Epithelial cell of esophagus (primary cell): Measurements from ENCODE around the gene NUSAP1.
A peak's percentile ranks its signal among the peaks of the same experiment; 100 is the strongest.
"Not testable (repeated sequence)": the region's sequence is repeated elsewhere in the genome, so short reads cannot be mapped to it uniquely, and the experiment has no call there.

Source experiments
- DNase-seq: peaks from one replicate; pipeline ENCODE4 v3.0.0; 2010; ENCODE audit warnings: low read depth
- H3K4me3 ChIP-seq: 2 replicates; pipeline ENCODE4 v1.5.1; 2011; ENCODE audit warnings: mild to moderate bottlenecking, low read length, control low read depth
- TF ChIP-seq, protein P1 (sequence below): IDR thresholded peaks from 2 replicates; pipeline ENCODE4 v1.5.1; 2011; ENCODE audit warnings: low read depth, mild to moderate bottlenecking, low read length, control low read depth, inconsistent platforms; ENCODE audit not compliant: insufficient read depth; ENCODE audit errors: missing control alignments

Gene NUSAP1

DNA sequence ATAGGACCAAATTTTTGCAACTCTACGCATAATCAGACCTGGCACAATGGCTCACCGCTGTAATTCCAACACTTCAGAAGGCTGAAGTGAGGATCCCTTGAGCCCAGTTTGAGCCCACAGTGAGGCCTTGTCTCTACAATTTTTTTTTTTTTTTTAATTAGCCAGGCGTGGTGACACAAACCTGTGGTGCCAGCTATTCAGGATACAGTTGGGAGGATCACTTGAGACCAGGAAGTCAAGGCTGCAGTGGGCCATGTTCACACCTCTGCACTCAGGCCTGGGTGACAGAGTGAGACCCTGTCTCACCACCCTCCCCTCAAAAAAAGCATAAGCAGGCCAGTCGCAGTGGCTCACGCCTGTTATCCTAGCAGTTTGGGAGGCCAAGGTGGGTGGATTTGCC is 25.0 kb upstream of the NUSAP1 start:
- no peak for DNase-seq
- TF ChIP-seq, protein P1, sequence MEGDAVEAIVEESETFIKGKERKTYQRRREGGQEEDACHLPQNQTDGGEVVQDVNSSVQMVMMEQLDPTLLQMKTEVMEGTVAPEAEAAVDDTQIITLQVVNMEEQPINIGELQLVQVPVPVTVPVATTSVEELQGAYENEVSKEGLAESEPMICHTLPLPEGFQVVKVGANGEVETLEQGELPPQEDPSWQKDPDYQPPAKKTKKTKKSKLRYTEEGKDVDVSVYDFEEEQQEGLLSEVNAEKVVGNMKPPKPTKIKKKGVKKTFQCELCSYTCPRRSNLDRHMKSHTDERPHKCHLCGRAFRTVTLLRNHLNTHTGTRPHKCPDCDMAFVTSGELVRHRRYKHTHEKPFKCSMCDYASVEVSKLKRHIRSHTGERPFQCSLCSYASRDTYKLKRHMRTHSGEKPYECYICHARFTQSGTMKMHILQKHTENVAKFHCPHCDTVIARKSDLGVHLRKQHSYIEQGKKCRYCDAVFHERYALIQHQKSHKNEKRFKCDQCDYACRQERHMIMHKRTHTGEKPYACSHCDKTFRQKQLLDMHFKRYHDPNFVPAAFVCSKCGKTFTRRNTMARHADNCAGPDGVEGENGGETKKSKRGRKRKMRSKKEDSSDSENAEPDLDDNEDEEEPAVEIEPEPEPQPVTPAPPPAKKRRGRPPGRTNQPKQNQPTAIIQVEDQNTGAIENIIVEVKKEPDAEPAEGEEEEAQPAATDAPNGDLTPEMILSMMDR = no peak
- H3K4me3 ChIP-seq = no peak overlapping the region

DNA sequence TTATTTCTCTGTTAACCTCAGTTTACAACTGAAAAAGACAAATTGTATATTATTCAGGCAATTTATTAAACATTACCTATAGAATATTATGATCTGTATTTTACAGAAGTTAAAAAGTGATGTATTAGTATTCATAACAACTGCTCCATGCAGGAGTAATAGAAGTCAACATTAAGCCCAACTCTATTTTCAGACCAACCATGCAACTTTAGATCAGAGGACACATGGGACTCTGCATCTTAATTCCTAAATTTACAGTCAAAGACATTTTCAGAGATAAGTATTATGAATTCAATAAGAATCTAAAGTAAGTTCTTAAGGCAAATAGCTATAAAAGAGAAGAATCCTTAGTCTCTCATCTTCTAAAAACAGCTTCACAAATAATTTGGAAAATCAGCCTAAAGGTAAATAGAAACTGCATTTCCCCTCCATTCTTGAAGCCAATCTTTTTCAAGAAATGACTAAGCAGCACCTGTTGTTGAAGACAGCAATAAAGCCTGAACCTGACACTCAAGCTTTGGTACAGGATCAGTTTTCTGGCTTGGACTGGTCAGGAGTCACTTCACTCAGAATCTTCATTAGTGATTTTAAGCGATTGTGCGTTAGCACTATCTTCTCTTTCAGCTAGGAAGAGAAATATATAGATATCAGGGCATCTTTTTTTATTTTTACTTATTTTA is 23.3 kb upstream of the NUSAP1 start:
- TF ChIP-seq, protein P1 = no peak
- no peak overlapping the region for H3K4me3 ChIP-seq
- DNase-seq = no peak

DNA sequence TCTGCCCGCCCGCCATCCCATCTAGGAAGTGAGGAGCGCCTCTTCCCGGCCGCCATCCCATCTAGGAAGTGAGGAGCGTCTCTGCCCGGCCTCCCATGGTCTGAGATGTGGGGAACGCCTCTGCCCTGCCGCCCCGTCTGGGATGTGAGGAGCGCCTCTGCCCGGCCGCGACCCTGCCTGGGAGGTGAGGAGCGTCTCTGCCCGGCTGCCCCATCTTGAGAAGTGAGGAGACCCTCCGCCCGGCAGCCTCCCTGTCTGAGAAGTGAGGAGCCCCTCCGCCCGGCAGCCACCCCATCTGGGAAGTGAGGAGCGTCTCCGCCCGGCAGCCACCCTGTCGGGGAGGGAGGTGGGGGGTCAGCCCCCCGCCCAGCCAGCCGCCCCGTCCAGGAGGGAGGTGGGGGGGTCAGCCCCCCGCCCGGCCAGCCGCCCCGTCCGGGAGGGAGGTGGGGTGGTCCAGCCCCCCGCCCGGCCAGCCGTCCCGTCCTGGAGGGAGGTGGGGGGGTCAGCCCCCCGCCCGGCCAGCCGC is 11.8 kb upstream of the NUSAP1 start:
- not testable (repeated sequence) for H3K4me3 ChIP-seq, DNase-seq

DNA sequence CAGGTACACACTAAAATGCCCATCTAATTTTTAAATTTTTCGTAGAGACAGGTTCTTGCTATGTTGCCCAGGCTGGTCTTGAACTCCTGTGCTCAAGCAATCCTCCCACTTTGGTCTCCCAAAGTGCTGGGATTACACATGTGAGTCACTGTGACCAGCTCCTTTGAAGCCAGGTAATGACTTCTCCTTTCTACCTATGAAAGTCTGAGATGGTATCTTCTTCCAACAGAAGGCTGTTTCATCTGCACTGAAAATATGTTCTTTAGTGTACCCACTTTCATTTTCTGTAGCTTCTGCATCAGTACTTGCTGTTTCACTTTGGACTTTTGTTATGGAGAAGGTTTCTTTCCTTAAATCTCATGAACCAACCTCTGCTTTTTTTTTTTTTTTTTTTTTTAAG is 9.1 kb upstream of the NUSAP1 start:
- TF ChIP-seq, protein P1 = no peak
- no peak overlapping the region for H3K4me3 ChIP-seq
- no peak for DNase-seq

DNA sequence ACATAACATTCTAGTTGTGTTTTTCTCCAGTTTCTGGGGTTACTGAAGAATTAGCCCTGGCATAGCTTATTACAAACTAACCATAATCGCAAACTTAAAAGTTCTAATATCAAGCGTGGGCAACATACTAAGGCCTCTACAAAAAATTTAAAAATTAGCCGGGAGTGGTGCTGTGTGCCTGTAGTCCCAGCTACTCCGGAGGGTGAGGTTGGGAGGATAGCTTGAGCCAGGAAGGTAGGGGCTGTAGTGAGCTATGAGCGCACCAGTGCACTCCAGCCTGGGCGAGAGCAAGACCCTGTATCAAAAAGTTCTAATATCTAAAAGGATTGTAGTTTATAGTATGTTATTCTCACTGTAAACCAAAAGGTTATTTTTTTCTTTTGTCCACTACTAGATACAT is 1.4 kb upstream of the NUSAP1 start:
- TF ChIP-seq, protein P1 = no peak
- H3K4me3 ChIP-seq = peak overlapping the region; percentile 94
- no peak for DNase-seq

DNA sequence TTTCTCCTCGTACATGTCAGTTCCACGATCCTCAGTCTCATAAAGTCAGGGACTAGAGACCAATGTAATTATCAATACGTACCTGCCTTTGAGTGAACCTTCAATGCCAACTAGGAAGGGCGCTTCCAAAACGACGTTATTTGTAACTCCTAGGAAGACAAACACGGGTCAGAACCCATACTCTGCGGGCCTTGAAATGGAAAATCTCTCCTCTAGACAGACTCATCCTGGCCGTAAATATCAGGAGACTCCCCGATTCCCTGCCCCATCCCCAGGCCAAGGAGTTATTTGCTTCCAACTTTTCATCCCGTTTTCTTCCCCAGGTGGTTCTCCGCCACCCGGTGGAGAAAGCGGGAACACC is 868 bp upstream of the NUSAP1 start:
- peak overlapping the region; percentile 94 for H3K4me3 ChIP-seq
- DNase-seq = peak; percentile 71
- TF ChIP-seq, protein P1 = peak; percentile 80

DNA sequence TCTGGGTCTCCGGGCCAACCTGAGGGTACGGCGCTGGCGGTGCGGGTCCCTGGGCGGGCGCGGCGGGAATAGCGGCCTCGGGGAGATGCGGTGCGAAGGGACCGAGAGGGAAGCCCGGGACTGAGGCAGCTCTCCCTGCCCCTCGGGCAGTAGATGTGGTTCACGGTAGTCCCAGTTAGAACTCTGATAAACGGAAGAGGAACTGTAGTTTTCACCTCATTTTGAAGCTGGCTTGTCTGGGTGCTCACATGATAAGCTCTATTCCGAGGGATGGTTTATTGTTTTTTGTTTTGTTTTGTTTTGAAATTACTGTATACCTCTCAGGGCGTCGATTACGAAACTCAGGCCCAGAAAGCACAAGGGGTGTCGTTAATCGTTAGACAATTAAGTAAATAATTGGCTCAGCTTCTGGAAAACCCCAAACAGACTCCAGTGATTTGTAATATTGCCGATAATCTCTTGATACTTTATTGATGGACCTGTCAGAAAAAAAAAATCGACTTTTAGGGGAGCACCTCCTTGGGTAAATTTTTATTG is 413 bp downstream of the NUSAP1 start:
- TF ChIP-seq, protein P1 = no peak
- DNase-seq = no peak
- peak overlapping the region; percentile 94 for H3K4me3 ChIP-seq
